Activated naive CD4-positive, alpha-beta T cell treated with Interleukin-2 at 50 U/mL for 16 hours (primary cell): ENCODE results near the gene CASP3.
A peak's percentile ranks its signal among the peaks of the same experiment; 100 is the strongest.
"Not testable (repeated sequence)": the region's sequence is repeated elsewhere in the genome, so short reads cannot be mapped to it uniquely, and the experiment has no call there.

ENCODE experiments used
- DNase-seq: peaks from one replicate; pipeline ENCODE4 v3.0.0-alpha.2; 2020

Gene CASP3

DNA sequence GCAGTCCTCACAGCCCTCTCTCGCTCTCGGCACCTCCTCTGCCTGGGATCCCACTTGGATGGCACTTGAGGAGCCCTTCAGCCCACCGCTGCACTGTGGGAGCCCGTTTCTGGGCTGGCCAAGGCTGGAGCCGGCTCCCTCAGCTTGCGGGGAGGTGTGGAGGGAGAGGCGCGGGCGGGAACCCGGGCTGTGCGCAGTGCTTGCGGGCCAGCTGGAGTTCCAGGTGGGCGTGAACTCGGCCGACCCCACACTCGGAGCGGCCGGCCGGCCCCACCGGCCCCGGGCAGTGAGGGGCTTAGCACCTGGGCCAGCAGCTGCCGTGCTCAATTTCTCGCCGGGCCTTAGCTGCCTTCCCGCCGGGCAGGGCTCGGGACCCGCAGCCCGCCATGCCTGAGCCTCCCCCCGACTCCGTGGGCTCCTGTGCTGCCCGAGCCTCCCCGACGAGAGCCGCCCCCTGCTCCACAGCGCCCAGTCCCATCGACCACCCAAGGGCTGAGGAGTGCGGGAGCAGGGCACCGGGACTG is 57.4 kb downstream of the CASP3 start:
- DNase-seq = not testable (repeated sequence)

DNA sequence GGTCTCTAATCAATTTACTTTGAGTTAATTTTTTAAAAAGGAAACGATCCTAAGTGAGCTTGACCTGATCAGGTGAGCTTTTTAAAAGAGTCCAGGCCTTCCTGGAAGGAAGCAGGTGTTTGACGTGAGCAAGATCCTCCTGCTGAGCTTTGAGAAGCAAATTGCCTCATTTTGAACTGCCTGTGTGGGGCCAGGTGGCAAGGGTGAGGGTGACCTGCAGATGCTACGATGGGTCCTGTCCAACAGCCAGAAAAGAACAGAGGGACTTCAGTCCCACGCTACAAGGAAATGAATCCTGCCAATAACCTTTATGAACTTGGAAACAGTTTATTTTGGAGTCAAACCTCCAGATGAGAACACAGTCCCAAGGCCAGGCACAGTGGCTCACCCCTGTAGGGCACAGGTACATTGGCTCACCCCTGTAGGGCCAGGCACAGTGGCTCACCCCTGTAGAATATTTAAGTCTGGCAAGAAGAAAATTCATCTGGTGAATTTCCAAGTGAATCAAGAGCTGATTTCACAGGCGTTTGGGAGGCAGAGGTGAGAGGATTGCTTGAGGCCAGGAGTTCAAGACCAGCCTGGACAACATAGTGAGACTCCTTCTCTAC is 58.1 kb downstream of the CASP3 start:
- no peak for DNase-seq

- no peak for DNase-seq
Observed at GRCh38 chr4:184590196-184590595, 59.1 kb downstream of the CASP3 start.

DNA sequence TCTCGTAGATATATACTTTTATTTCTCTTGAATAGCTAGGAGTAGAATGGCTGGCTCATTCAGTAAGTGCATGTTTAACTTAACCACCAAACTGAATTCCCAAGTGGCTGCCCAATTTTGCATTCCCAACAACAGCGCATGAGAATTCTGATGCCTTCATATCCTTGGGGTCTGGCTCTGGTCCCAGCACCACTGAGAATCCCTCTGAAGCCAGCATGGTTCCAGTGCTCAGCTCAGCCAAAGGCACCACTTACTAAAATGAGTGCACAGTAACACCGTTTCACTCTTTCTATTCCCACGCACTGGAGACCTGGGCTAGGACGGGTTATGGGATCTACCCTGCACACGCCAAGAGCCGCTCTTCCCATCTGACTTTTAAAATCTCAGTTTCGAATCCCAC is 60.4 kb downstream of the CASP3 start:
- DNase-seq = no peak

DNA sequence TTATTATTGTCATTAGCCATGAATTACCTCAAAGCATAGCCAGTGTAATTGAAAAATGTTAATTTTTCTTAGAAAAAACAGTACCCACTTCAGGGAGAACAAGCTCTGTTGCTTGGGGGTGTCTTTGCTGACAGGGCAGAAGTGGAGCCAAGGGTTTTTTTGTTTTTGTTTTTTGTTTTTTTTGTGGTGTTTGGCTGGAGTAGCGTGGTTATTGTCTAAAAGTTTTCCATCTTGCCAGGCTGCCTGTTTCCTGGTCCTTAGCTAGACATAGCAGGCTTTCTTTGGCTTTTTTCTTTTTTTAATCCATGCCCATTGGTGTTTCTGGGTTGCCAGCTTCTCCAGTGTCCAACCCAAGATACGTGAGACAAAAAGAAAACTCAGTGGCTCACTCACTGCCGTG is 61.5 kb downstream of the CASP3 start:
- DNase-seq = no peak

DNA sequence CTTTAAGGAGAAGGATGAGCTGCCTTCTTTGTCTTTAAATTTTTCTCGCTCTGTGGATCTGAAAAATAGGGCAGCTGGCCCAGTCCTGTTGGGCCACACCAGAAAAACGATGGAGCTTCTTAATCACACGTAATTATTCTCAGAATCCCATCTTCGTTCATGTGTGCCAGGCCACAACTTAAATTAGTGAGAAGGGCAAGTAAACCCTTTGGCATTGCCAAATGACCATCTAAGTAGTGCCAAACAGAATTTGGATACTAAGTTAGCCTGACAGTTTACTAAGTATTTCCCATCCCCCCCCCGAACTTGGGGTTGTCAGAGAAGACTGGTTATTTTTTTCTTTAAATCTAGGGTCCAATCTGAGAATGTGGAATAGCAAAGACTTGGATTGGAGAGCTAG is 62.0 kb downstream of the CASP3 start:
- DNase-seq = no peak

DNA sequence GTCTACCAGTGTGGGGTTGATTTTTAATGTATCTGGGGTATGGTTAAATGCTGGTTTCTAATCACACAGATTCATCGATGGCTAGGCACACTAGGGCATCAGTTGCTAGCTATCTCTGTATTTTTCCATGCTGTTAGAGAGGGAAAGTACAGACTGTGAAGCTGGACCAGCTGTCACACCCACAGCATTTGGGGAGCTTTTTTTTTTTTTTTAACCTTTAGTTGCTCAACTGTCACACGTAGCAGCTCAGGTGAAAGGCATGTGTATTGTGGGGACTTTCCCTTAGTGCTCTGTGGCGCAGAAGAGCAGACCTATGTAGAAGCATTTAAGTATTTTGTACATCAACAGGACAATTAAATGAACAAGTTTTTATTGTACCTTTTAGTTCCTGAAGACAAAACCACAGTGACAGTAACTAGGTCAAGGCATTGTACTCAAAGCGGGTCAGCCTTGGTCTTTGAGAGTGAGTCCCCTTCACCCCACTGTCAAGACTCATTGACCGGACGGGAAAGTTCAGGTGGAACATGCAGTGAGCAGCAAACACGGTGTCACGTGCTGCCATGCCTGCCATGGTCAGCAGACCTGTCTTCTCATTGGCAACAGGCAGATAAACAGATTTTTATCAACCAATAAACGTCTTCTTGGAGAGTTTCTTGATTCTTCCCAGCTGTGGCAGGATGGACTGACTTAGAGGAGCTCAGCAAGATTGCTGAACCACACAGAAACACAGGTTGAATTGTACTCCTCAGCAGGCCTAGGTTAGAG is 65.3 kb downstream of the CASP3 start:
- DNase-seq = peak; percentile 5
